Neutrophil (primary cell): Measurements from ENCODE around the gene SEC22B.
"Not testable (repeated sequence)": the region's sequence is repeated elsewhere in the genome, so short reads cannot be mapped to it uniquely, and the experiment has no call there.

Experiments
- H3K27ac ChIP-seq: fragments of 200-600 bp; sonication (generic); 2 replicates; pipeline ENCODE4 v1.5.1; 2016; ENCODE audit warnings: mild to moderate bottlenecking, moderate library complexity
- H3K27me3 ChIP-seq: fragments of 200-600 bp; sonication (generic); 2 replicates; pipeline ENCODE4 v1.6.0; 2016; ENCODE audit warnings: mild to moderate bottlenecking
- H3K36me3 ChIP-seq: fragments of 200-600 bp; sonication (generic); 2 replicates; pipeline ENCODE4 v1.5.1; 2017
- H3K4me1 ChIP-seq, 2 experiments: fragments of 200-600 bp in 1 of 2; sonication (generic) in 1 of 2; 1 replicate in 1 of 2; 2 replicates in 1 of 2; pipeline versions ENCODE4 v1.5.1 to v1.6.1; 2013 to 2016; ENCODE audit warnings: low read depth in 1 of 2, low read length in 1 of 2, mild to moderate bottlenecking in 1 of 2, moderate library complexity in 1 of 2; ENCODE audit not compliant: control insufficient read depth in 1 of 2, insufficient read depth in 1 of 2
- H3K4me3 ChIP-seq, 2 experiments: fragments of 200-600 bp in 1 of 2; sonication (generic) in 1 of 2; 1 replicate in 1 of 2; 2 replicates in 1 of 2; pipeline ENCODE4 v1.5.1; 2013 to 2016; ENCODE audit warnings: low read depth in 1 of 2, low read length in 1 of 2, mild to moderate bottlenecking in 1 of 2, moderate library complexity in 1 of 2
- H3K9me3 ChIP-seq: fragments of 200-600 bp; sonication (generic); 2 replicates; pipeline ENCODE4 v1.5.1; 2016
- TF ChIP-seq, protein P1 (sequence below): fragments of 200-600 bp; sonication (generic); IDR thresholded peaks from 2 replicates; pipeline ENCODE4 v1.5.1; 2016; ENCODE audit warnings: antibody characterized with exemption

Gene SEC22B

DNA sequence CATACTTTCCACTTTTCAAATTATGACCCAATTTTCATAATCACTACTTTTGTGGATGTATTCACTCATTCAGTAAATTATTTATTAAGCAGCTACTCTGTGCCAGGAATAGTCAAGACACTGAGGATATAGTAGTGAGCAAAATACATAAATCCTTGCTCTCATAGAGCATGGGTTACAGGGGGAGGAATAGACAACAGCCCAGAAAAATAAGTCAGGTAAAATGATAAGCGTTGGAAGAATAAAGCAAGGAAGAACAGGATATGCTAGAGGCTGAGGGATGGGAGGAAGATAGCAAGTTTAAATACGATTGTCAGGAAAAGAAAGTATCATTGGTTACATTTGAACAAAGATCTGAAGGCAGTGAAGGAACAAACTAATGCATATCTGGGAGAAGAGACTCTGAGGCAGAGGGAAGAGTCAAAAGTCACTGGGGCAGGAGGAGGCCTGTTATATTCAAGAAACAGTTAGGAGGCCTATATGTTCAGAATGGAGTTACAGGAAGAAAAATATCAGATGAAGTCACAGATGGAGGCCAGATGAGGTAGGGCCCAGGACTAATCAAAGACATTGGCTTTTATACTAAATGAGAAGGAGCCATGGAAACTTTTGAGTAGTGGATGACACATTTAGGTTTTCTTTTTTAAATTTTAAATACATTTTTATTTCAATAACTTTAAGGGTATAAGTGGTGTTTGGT lies 42.9 kb downstream of the SEC22B start:
- no peak overlapping the region for H3K27ac ChIP-seq

DNA sequence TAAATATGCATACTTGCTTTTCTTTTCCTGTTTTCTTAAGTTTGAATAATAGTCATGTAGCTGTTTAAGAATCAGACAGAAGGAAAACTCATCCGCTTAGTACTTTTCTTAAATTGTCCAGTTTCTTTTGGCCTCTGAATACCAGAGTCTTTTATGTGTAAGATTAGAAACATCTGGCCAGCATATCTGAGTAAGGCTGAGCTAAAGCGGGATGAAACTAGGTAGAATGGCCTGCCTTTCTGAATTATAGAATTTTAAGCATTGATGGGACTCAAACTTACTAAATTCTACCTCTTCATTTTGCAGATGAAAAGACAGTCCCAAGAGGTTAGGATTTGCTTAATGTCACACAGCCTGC lies 43.9 kb downstream of the SEC22B start:
- not testable (repeated sequence) for H3K9me3 ChIP-seq, H3K4me3 ChIP-seq, H3K36me3 ChIP-seq, H3K27me3 ChIP-seq
- peak overlapping the region; percentile 68 for H3K27ac ChIP-seq
- H3K4me1 ChIP-seq, result peaks cover 9 to 21% of the 10 kb centered on the region in 2 experiments

More for the DNA sequence above, 42.9 kb downstream of the SEC22B start:
- Histone ChIP-seq H3K27me3 (no peaks in the 10 kb centered on the region), H3K36me3 (no peaks in the 10 kb centered on the region), H3K9me3 (no peaks in the 10 kb centered on the region), H3K4me1 (peaks cover 9 to 21% of the 10 kb centered on the region in 2 experiments), H3K4me3 (no peak overlapping the region)
- TF ChIP-seq, protein P1, sequence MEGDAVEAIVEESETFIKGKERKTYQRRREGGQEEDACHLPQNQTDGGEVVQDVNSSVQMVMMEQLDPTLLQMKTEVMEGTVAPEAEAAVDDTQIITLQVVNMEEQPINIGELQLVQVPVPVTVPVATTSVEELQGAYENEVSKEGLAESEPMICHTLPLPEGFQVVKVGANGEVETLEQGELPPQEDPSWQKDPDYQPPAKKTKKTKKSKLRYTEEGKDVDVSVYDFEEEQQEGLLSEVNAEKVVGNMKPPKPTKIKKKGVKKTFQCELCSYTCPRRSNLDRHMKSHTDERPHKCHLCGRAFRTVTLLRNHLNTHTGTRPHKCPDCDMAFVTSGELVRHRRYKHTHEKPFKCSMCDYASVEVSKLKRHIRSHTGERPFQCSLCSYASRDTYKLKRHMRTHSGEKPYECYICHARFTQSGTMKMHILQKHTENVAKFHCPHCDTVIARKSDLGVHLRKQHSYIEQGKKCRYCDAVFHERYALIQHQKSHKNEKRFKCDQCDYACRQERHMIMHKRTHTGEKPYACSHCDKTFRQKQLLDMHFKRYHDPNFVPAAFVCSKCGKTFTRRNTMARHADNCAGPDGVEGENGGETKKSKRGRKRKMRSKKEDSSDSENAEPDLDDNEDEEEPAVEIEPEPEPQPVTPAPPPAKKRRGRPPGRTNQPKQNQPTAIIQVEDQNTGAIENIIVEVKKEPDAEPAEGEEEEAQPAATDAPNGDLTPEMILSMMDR, result no peak

DNA sequence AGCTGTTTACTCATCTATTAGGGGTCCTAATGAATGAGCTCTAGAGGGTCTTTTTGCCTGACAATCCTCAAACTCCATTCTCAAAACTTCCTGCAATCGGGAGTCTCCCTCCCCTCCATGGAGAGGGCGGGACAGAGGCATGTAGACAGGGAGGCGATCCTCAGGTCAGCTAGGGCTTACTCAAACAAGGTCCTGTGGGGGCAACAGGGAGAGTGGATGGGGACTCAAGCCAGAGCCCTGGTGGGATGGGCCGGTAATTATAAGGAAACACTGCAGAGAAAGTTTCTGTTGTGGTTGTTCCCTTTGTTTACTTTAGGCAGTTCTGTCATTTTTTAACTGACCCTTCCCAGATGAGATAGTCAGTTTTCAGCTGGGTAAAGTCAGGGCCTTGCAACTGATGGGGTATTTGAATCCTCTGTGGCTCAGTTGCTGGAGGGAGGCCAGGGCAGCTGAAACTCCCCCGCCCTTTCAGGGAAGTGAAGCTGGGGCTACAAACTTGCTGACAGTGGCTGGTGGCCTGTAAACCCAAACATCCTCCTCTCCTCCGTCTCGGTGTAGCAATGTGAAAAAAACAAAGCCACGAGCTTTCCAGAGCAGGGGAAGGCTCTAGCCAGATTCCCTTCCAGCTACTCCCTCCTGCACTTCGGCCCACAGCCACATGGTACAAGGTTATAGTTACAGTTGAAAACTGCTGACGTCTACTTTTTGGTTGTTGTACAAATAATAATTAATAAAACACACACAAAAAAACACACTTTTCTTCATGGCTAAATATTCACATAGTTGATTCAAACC lies 44.5 kb downstream of the SEC22B start:
- Histone ChIP-seq H3K4me1 (peaks cover 9 to 21% of the 10 kb centered on the region in 2 experiments), H3K27ac (peak overlapping the region; percentile 68)
- not testable (repeated sequence) for H3K9me3 ChIP-seq, H3K4me3 ChIP-seq, H3K27me3 ChIP-seq, H3K36me3 ChIP-seq

DNA sequence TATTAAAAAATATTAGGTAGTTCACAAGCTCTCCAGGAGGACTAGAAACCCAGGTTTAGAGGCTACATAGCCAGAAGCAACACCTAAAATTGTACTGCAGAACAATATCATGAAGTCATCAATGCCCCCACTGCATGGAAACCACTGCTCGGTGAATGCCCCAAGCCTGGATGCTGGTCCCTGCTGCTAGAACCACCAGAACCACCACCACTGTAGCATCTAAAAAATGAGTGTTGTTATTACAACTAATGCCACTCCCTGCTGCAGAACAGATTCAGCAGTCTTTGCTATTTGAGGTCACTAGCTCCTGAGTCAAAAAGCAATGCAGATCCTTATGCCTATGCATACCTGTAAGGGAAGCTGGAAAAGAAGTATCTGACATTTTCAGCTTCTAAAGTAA lies 48.4 kb downstream of the SEC22B start:
- H3K4me1 ChIP-seq, result peaks cover 22 to 34% of the 10 kb centered on the region in 2 experiments
- not testable (repeated sequence) for H3K27me3 ChIP-seq, H3K4me3 ChIP-seq, H3K9me3 ChIP-seq, H3K27ac ChIP-seq, H3K36me3 ChIP-seq

DNA sequence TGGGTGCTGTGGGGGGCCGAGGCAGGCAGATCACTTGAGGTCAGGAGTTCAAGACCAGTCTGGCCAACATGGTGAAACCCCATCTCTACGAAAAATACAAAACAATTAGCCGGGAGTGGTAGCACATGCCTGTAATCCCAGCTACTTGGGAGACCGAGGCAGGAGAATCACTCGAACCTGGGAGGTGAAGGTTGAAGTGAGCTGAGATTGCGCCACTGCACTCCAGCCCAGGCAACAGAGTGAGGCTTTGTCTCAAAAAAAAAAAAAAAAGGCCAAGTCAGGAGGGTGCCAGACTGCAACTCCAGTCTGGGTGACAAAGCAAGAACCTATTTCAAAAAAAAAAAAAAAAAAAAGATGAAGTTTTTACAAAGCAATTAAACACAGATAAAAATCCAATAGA lies 50.1 kb downstream of the SEC22B start:
- not testable (repeated sequence) for H3K4me3 ChIP-seq, H3K27ac ChIP-seq
- peaks cover 22 to 31% of the 10 kb centered on the region in 2 experiments for H3K4me1 ChIP-seq

DNA sequence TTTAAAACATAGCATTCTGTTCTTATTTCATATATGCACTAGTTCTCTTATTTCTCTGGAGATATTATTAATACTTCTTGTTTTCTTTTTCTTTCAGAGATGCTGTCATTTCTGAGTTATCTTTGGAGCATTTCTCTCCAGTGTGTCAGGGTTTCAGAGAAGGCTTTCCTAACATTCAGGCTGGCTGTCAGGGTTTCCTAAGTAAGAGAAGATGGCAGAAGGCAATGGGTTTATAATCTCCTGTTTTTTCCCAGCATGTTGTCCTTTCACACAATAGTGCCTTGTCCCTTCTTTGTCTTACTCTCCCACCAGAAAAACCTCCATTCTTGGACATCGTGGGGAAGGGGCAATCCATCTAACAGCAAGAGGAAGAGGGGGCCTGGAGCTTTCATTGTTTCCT lies 51.7 kb downstream of the SEC22B start:
- H3K27ac ChIP-seq, H3K9me3 ChIP-seq, H3K36me3 ChIP-seq, H3K4me3 ChIP-seq, H3K27me3 ChIP-seq: not testable (repeated sequence)
- H3K4me1 ChIP-seq, result peaks cover 19 to 21% of the 10 kb centered on the region in 2 experiments

More for the DNA sequence above, 50.1 kb downstream of the SEC22B start:
- H3K9me3 ChIP-seq, H3K27me3 ChIP-seq, H3K36me3 ChIP-seq: not testable (repeated sequence)

DNA sequence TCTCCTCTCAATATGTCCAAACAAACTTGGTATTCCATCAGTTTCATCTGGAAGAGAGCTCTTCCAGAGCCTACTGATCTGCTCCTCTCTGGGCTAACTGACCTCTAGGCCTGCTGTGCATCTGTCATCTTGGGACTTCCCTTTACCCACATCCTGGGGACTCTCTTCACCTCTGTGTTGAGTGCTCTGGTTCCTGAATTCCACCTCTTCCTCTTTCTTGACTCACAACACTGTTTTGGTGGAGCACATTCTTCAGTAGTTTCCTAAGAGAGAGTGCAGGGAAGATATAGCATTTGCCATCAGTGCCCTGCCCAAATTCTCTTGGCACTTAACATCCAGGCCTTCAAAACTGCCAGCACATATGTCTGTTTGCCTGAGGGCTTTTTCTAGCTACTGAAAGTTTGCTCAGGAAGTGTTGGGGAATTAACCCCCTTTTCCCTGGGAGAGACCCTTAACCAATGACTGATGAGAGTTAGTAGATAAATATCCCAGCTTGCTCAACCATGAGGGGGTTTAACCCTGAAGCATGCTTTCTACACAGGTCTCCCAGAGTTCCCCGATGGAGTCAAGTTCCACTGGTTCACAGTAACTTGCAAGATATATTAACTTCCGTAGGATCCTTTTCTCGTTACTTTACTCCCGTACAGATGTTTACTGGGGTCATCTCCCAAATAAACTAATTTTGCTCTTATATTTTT lies 52.4 kb downstream of the SEC22B start:
- Histone ChIP-seq H3K4me3 (peak overlapping the region; percentile 17 to 35), H3K27ac (peak overlapping the region; percentile 79)
- not testable (repeated sequence) for H3K9me3 ChIP-seq

DNA sequence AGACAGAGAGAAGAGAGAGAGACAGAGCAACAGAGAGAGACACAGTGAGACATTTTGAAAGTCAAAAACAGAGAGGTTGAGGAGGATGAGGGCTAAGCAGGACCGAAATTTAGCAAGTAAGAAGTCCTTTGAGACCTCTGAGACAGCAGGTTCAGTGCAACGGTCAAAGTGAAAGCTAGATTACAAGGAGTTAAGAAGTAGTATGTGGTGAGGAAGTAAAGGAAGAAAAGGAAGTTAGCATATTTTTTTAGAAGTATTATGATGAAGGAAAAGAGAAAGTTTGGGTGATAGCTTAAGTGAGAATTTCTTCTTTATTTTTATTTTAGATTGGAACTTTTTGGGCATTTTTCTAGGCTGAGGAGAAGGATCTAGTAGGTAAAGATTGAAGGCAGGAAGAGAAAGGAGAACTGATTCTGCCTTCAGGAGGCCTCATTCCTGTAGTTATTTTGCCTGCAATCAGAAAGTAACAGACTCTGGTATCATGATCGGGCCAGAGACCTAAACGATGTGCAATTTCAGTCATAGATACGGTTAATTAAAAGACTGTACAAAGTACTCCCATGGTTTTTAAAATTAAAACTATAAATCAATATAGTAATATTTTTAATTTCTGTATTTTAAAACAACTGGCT lies 53.9 kb downstream of the SEC22B start:
- Histone ChIP-seq H3K4me1 (peaks cover 19 to 21% of the 10 kb centered on the region in 2 experiments), H3K4me3 (peak overlapping the region in 1 of 2 experiments; percentile 9), H3K27ac (peak overlapping the region; percentile 79)
- not testable (repeated sequence) for H3K27me3 ChIP-seq, H3K36me3 ChIP-seq, H3K9me3 ChIP-seq

More for the DNA sequence above, 52.4 kb downstream of the SEC22B start:
- H3K27me3 ChIP-seq, H3K36me3 ChIP-seq: not testable (repeated sequence)
- H3K4me1 ChIP-seq, result peaks cover 19 to 21% of the 10 kb centered on the region in 2 experiments

DNA sequence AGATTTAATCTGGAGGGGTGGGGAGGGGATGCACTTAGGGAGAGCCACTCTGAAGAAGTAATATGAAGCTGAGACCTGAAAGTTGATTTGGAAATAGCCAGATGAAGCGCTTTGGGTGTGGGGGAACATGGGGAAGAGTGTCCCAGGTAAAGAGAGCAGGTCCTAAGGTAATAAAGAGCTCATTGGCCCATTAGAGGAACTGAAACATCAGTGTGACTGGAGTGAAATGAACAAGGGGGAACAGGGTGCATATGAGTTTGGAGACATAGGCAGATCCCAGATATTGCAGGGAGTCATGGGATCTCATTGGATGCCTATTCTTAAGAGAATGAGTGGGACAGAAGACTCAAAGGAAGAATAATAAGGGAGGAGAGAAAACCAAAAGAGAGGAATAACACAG lies 54.5 kb downstream of the SEC22B start:
- Histone ChIP-seq H3K4me3 (peak overlapping the region in 1 of 2 experiments; percentile 9), H3K27ac (peak overlapping the region; percentile 79), H3K4me1 (peaks cover 19 to 21% of the 10 kb centered on the region in 2 experiments)
- H3K36me3 ChIP-seq, H3K9me3 ChIP-seq, H3K27me3 ChIP-seq: not testable (repeated sequence)

DNA sequence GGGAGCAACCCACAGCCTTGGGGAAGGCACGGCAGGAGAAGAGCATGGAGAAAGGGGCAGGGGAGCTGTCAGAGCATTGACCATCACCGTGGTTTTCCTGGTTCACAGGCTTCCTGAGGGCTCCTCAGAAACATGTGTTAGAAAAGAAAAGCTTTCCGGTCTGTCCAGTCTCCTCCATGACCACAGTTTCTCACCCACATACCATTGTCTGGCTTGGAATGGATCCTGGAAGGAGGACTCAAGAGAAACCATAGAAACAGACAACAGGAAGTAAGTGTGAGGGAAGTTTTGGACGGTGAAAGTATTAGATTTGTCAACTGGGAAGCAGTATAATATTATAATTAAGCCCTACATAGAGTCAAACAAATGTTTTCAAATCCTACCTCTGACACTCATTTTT lies 55.8 kb downstream of the SEC22B start:
- peaks cover 19 to 21% of the 10 kb centered on the region in 2 experiments for H3K4me1 ChIP-seq
- H3K27ac ChIP-seq, H3K4me3 ChIP-seq, H3K36me3 ChIP-seq, H3K27me3 ChIP-seq, H3K9me3 ChIP-seq: not testable (repeated sequence)

DNA sequence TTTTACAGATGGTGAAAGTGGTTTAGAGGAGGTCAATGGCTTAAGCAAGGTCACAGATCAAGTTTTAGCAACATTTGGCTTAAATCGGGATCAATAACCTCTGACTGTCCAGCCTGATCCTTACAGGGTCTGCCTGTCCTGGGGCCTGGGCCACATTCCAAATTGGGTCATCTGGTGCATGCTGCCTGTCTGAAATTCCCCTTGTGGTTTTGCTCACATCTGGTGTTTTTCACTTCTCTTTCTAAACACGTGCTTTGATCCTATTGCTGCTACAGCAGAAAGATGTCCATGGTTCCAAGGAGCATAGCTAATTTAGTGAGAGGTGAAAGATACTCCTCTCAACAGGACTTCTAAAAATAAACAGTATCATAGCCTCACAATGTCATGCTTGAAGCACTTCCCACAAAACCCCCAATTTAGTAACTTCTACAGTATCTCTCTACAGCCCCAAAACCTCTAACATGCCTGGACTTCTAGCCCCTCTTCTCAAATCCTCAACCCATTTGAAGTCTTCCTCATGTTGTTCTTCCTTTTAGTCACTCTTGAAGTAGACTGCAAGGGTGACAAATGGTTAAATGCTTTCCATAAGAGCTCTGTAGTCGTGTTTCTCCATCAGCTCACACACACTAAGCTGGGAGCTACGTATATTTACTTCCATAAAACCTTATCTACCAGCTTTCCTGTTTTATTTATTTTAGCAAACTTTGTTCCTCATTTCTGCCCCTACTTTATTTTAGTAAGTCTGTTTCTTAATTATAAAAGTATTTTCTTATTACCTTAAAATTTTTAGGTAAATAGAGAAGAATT lies 58.7 kb downstream of the SEC22B start:
- not testable (repeated sequence) for H3K27ac ChIP-seq, H3K36me3 ChIP-seq

More for the DNA sequence above, 58.7 kb downstream of the SEC22B start:
- H3K4me1 ChIP-seq, H3K9me3 ChIP-seq, H3K4me3 ChIP-seq, H3K27me3 ChIP-seq: not testable (repeated sequence)
